GM23338 (cell line): Measurements from ENCODE around the gene MYH14. TPM values are rescaled to one million over a fixed set of nuclear protein-coding genes. Genes with fewer than 3 reads are reported as not detected.

Experiments
- ATAC-seq: fragments of 200-7000 bp; cut with Tn5 transposase; 3 replicates; pipeline ENCODE4 v1.9.1; 2020
- DNase-seq: peaks from one replicate; pipeline ENCODE4 v3.0.0-alpha.2; 2015; ENCODE audit warnings: low spot score
- H2AFZ ChIP-seq: fragments of 200-600 bp; sonication (generic); 2 replicates; pipeline ENCODE4 v1.8.0; 2016; ENCODE audit warnings: antibody characterized with exemption, mild to moderate bottlenecking, moderate library complexity
- H3F3A ChIP-seq: fragments of 200-600 bp; sonication (generic); replicated peaks from 2 replicates; pipeline ENCODE4 v1.8.0; 2017; ENCODE audit warnings: antibody characterized with exemption, mixed run types, low read depth
- H3K27ac ChIP-seq: fragments of 200-600 bp; sonication (generic); 2 replicates; pipeline ENCODE4 v1.6.1; 2016; ENCODE audit warnings: low read depth
- H3K27me3 ChIP-seq: fragments of 200-600 bp; sonication (generic); 2 replicates; pipeline ENCODE4 v1.8.0; 2016; ENCODE audit warnings: mild to moderate bottlenecking, mixed run types, moderate library complexity; ENCODE audit not compliant: insufficient read depth
- H3K36me3 ChIP-seq: fragments of 200-600 bp; sonication (generic); 2 replicates; pipeline ENCODE4 v1.8.0; 2016; ENCODE audit warnings: mild to moderate bottlenecking; ENCODE audit not compliant: insufficient read depth
- H3K4me1 ChIP-seq: fragments of 200-600 bp; sonication (generic); 2 replicates; pipeline ENCODE4 v1.8.0; 2016; ENCODE audit warnings: mild to moderate bottlenecking, moderate library complexity; ENCODE audit not compliant: insufficient read depth
- H3K4me2 ChIP-seq: fragments of 200-600 bp; sonication (generic); 2 replicates; pipeline ENCODE4 v1.7.1; 2017; ENCODE audit warnings: mixed run types
- H3K4me3 ChIP-seq: fragments of 200-600 bp; sonication (generic); 2 replicates; pipeline ENCODE4 v1.6.1; 2016; ENCODE audit warnings: mixed run types
- H3K79me2 ChIP-seq: fragments of 200-600 bp; sonication (generic); replicated peaks from 2 replicates; pipeline ENCODE4 v1.8.0; 2017; ENCODE audit warnings: mild to moderate bottlenecking; ENCODE audit not compliant: insufficient read depth
- H3K9me2 ChIP-seq: fragments of 200-600 bp; sonication (generic); 2 replicates; pipeline ENCODE4 v1.8.0; 2017; ENCODE audit not compliant: insufficient read depth
- H4K20me1 ChIP-seq: fragments of 200-600 bp; sonication (generic); replicated peaks from 2 replicates; pipeline ENCODE4 v1.8.0; 2017; ENCODE audit warnings: mild to moderate bottlenecking; ENCODE audit not compliant: insufficient read depth
- H3K27ac Mint-ChIP-seq: 2 replicates; pipeline ENCODE4 v1.8.0; 2020; ENCODE audit warnings: inconsistent platforms, mild to moderate bottlenecking, moderate library complexity, mixed read lengths
- H3K27me3 Mint-ChIP-seq: 3 replicates; pipeline ENCODE4 v1.8.0; 2022; ENCODE audit warnings: low read depth, mild to moderate bottlenecking, moderate library complexity, mixed read lengths, inconsistent platforms; ENCODE audit not compliant: insufficient read depth, poor library complexity
- H3K36me3 Mint-ChIP-seq: 3 replicates; pipeline ENCODE4 v1.8.0; 2021; ENCODE audit warnings: low read depth, mild to moderate bottlenecking, inconsistent platforms, moderate library complexity, mixed read lengths
- H3K4me1 Mint-ChIP-seq: 3 replicates; pipeline ENCODE4 v1.8.0; 2020; ENCODE audit warnings: mild to moderate bottlenecking, inconsistent platforms, mixed read lengths
- H3K4me3 Mint-ChIP-seq: 3 replicates; pipeline ENCODE4 v1.8.0; 2021; ENCODE audit warnings: moderate library complexity, mild to moderate bottlenecking, inconsistent platforms, mixed read lengths
- H3K9me3 Mint-ChIP-seq: 3 replicates; pipeline ENCODE4 v1.8.0; 2020; ENCODE audit warnings: moderate library complexity, mild to moderate bottlenecking, inconsistent platforms, mixed read lengths
- CREB1 ChIP-seq: fragments of 250-450 bp; sonication (Bioruptor Pico); IDR thresholded peaks from 2 replicates; pipeline ENCODE4 v1.5.0; 2020; ENCODE audit warnings: low read depth, mild to moderate bottlenecking, moderate library complexity
- EZH2 ChIP-seq: fragments of 200-600 bp; sonication (generic); IDR thresholded peaks from one replicate; pipeline ENCODE4 v1.8.0; 2017; ENCODE audit warnings: antibody characterized with exemption, mild to moderate bottlenecking, low read depth; ENCODE audit not compliant: unreplicated experiment
- EZH2phosphoT487 ChIP-seq: fragments of 200-600 bp; sonication (generic); IDR thresholded peaks from one replicate; pipeline ENCODE4 v1.8.1; 2018; ENCODE audit warnings: antibody characterized with exemption; ENCODE audit not compliant: unreplicated experiment
- JUNB ChIP-seq: IDR thresholded peaks from one replicate; pipeline ENCODE4 v1.6.1; 2016; ENCODE audit warnings: antibody characterized with exemption; ENCODE audit not compliant: unreplicated experiment
- POLR2AphosphoS5 ChIP-seq: IDR thresholded peaks from 2 replicates; pipeline ENCODE4 v1.6.1; 2016; ENCODE audit warnings: antibody characterized with exemption, low read depth
- STAT1 ChIP-seq: IDR thresholded peaks from one replicate; pipeline ENCODE4 v1.6.1; 2016; ENCODE audit warnings: antibody characterized with exemption; ENCODE audit not compliant: unreplicated experiment
- ZNF114 ChIP-seq: fragments of 250-450 bp; sonication (Bioruptor Pico); IDR thresholded peaks from 2 replicates; pipeline ENCODE4 v1.5.0; 2020; ENCODE audit warnings: mild to moderate bottlenecking, moderate library complexity
- ZNF331 ChIP-seq: fragments of 250-450 bp; sonication (Bioruptor Pico); IDR thresholded peaks from 2 replicates; pipeline ENCODE4 v1.5.0; 2020; ENCODE audit warnings: low read depth, mild to moderate bottlenecking, moderate library complexity
- polyA plus RNA-seq: library from polyadenylated mRNA; unstranded; fragments of >200 nt; fragmentation: Nextera tagmentation; extraction: Ambion mirVana; gene quantifications from 2 replicates; pipeline ENCODE4 v1.2.1, GENCODE V29; 2016
- total RNA-seq: library from RNA; depleted of rRNA; stranded (reverse); fragments of >200 nt; shearing (Covaris generic); gene quantifications from 2 replicates; pipeline ENCODE4 v1.2.3, GENCODE V29; 2014
- TF ChIP-seq, protein P1 (sequence below): IDR thresholded peaks from one replicate; pipeline ENCODE4 v1.6.1; 2018; ENCODE audit warnings: antibody characterized with exemption; ENCODE audit not compliant: unreplicated experiment
- TF ChIP-seq, protein P2 (sequence below), 2 experiments: fragments of 200-600 bp in 1 of 2; sonication (generic) in 1 of 2; conservative IDR thresholded peaks; 2 replicates each; pipeline versions ENCODE4 v1.5.1 to v1.6.1; 2016 to 2017; ENCODE audit warnings: antibody characterized with exemption in 2 of 2, low read depth in 2 of 2, mild to moderate bottlenecking in 2 of 2, moderate library complexity in 1 of 2
- TF ChIP-seq, protein P3 (sequence below): IDR thresholded peaks from 2 replicates; pipeline ENCODE4 v1.6.1; 2016; ENCODE audit warnings: antibody characterized with exemption
- TF ChIP-seq, protein P4 (sequence below): fragments of 250-450 bp; sonication (Bioruptor Pico); IDR thresholded peaks from 2 replicates; pipeline ENCODE4 v1.5.0; 2020; ENCODE audit warnings: mild to moderate bottlenecking, moderate library complexity

Gene MYH14
- total and polyA plus RNA-seq, 2 experiments from 2014 or later, result 25.5 to 27.5 TPM

DNA sequence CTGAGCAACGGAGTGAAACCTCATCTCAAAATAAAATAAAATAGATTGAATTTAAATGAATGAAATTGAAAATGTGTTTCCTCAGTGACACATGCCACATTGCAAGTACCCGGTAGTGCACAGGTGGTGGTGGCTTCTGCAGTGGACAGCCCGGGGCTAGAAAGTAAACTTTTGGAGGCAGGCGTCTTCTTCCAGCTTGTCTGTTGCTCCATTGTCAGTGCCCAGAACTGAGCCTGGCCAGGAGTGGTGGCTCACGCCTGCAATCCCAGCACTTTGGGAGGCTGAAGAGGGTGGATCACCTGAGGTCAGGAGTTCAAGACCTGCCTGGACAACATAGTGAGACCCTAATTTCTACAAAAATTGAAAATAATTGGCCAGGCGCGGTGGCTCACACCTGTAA lies 5.7 kb downstream of the MYH14 start:
- Histone ChIP-seq H3F3A (peaks cover 9% of the 10 kb centered on the region; the same call in 1 of the 2 replicates), H3K4me1 (no peaks in the 10 kb centered on the region), H3K4me2 (no peak overlapping the region), H3K9me2 (no peaks in the 10 kb centered on the region), H3K4me3 (no peak overlapping the region), H4K20me1 (0 out of 2 replicates have a peak, but pooled peaks cover 8% of the 10 kb centered on the region), H3K36me3 (no peaks in the 10 kb centered on the region), H3K27me3 (peaks cover 4% of the 10 kb centered on the region), H3K79me2 (no peaks in the 10 kb centered on the region), H3K27ac (no peak overlapping the region), H2AFZ (no peak overlapping the region)
- no peak for DNase-seq
- H3K27me3 Mint-ChIP-seq, result peaks cover 2% of the 10 kb centered on the region
- H3K27ac Mint-ChIP-seq, result no peak overlapping the region
- H3K36me3 Mint-ChIP-seq, result peaks cover 31% of the 10 kb centered on the region; the same call in 2 of the 3 replicates
- no peaks in the 10 kb centered on the region for H3K4me1 Mint-ChIP-seq
- no peak overlapping the region for H3K4me3 Mint-ChIP-seq
- TF ChIP-seq JUNB, result no peak
- TF ChIP-seq, protein P1, sequence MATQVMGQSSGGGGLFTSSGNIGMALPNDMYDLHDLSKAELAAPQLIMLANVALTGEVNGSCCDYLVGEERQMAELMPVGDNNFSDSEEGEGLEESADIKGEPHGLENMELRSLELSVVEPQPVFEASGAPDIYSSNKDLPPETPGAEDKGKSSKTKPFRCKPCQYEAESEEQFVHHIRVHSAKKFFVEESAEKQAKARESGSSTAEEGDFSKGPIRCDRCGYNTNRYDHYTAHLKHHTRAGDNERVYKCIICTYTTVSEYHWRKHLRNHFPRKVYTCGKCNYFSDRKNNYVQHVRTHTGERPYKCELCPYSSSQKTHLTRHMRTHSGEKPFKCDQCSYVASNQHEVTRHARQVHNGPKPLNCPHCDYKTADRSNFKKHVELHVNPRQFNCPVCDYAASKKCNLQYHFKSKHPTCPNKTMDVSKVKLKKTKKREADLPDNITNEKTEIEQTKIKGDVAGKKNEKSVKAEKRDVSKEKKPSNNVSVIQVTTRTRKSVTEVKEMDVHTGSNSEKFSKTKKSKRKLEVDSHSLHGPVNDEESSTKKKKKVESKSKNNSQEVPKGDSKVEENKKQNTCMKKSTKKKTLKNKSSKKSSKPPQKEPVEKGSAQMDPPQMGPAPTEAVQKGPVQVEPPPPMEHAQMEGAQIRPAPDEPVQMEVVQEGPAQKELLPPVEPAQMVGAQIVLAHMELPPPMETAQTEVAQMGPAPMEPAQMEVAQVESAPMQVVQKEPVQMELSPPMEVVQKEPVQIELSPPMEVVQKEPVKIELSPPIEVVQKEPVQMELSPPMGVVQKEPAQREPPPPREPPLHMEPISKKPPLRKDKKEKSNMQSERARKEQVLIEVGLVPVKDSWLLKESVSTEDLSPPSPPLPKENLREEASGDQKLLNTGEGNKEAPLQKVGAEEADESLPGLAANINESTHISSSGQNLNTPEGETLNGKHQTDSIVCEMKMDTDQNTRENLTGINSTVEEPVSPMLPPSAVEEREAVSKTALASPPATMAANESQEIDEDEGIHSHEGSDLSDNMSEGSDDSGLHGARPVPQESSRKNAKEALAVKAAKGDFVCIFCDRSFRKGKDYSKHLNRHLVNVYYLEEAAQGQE, result no peak
- TF ChIP-seq, protein P2, sequence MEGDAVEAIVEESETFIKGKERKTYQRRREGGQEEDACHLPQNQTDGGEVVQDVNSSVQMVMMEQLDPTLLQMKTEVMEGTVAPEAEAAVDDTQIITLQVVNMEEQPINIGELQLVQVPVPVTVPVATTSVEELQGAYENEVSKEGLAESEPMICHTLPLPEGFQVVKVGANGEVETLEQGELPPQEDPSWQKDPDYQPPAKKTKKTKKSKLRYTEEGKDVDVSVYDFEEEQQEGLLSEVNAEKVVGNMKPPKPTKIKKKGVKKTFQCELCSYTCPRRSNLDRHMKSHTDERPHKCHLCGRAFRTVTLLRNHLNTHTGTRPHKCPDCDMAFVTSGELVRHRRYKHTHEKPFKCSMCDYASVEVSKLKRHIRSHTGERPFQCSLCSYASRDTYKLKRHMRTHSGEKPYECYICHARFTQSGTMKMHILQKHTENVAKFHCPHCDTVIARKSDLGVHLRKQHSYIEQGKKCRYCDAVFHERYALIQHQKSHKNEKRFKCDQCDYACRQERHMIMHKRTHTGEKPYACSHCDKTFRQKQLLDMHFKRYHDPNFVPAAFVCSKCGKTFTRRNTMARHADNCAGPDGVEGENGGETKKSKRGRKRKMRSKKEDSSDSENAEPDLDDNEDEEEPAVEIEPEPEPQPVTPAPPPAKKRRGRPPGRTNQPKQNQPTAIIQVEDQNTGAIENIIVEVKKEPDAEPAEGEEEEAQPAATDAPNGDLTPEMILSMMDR (conservative IDR thresholded peaks at IDR 0.05; ENCODE audit: low read depth in 2 of 2), result no peak
- TF ChIP-seq STAT1, result no peak
- TF ChIP-seq ZNF114 (CRISPR knock-in tag), result no peak
- no peak for TF ChIP-seq CREB1 (CRISPR knock-in tag)
- TF ChIP-seq POLR2AphosphoS5, result no peak
- TF ChIP-seq, protein P3, sequence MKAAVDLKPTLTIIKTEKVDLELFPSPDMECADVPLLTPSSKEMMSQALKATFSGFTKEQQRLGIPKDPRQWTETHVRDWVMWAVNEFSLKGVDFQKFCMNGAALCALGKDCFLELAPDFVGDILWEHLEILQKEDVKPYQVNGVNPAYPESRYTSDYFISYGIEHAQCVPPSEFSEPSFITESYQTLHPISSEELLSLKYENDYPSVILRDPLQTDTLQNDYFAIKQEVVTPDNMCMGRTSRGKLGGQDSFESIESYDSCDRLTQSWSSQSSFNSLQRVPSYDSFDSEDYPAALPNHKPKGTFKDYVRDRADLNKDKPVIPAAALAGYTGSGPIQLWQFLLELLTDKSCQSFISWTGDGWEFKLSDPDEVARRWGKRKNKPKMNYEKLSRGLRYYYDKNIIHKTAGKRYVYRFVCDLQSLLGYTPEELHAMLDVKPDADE, result no peak
- TF ChIP-seq EZH2, result no peak
- TF ChIP-seq EZH2phosphoT487, result no peak
- TF ChIP-seq, protein P4, sequence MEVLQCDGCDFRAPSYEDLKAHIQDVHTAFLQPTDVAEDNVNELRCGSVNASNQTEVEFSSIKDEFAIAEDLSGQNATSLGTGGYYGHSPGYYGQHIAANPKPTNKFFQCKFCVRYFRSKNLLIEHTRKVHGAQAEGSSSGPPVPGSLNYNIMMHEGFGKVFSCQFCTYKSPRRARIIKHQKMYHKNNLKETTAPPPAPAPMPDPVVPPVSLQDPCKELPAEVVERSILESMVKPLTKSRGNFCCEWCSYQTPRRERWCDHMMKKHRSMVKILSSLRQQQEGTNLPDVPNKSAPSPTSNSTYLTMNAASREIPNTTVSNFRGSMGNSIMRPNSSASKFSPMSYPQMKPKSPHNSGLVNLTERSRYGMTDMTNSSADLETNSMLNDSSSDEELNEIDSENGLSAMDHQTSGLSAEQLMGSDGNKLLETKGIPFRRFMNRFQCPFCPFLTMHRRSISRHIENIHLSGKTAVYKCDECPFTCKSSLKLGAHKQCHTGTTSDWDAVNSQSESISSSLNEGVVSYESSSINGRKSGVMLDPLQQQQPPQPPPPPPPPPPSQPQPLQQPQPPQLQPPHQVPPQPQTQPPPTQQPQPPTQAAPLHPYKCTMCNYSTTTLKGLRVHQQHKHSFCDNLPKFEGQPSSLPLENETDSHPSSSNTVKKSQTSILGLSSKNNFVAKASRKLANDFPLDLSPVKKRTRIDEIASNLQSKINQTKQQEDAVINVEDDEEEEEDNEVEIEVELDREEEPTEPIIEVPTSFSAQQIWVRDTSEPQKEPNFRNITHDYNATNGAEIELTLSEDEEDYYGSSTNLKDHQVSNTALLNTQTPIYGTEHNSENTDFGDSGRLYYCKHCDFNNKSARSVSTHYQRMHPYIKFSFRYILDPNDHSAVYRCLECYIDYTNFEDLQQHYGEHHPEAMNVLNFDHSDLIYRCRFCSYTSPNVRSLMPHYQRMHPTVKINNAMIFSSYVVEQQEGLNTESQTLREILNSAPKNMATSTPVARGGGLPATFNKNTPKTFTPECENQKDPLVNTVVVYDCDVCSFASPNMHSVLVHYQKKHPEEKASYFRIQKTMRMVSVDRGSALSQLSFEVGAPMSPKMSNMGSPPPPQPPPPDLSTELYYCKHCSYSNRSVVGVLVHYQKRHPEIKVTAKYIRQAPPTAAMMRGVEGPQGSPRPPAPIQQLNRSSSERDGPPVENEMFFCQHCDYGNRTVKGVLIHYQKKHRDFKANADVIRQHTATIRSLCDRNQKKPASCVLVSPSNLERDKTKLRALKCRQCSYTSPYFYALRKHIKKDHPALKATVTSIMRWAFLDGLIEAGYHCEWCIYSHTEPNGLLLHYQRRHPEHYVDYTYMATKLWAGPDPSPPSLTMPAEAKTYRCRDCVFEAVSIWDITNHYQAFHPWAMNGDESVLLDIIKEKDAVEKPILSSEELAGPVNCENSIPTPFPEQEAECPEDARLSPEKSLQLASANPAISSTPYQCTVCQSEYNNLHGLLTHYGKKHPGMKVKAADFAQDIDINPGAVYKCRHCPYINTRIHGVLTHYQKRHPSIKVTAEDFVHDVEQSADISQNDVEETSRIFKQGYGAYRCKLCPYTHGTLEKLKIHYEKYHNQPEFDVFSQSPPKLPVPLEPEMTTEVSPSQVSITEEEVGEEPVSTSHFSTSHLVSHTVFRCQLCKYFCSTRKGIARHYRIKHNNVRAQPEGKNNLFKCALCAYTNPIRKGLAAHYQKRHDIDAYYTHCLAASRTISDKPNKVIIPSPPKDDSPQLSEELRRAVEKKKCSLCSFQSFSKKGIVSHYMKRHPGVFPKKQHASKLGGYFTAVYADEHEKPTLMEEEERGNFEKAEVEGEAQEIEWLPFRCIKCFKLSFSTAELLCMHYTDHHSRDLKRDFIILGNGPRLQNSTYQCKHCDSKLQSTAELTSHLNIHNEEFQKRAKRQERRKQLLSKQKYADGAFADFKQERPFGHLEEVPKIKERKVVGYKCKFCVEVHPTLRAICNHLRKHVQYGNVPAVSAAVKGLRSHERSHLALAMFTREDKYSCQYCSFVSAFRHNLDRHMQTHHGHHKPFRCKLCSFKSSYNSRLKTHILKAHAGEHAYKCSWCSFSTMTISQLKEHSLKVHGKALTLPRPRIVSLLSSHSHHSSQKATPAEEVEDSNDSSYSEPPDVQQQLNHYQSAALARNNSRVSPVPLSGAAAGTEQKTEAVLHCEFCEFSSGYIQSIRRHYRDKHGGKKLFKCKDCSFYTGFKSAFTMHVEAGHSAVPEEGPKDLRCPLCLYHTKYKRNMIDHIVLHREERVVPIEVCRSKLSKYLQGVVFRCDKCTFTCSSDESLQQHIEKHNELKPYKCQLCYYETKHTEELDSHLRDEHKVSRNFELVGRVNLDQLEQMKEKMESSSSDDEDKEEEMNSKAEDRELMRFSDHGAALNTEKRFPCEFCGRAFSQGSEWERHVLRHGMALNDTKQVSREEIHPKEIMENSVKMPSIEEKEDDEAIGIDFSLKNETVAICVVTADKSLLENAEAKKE, result no peak
- TF ChIP-seq ZNF331 (CRISPR knock-in tag), result no peak
- H3K9me3 Mint-ChIP-seq, result peaks cover 91% of the 10 kb centered on the region
- no peak for ATAC-seq
